ENCODE measurements around the gene DUS2. TPM values are rescaled to one million over a fixed set of nuclear protein-coding genes. Genes with fewer than 3 reads are reported as not detected.
"Not testable (repeated sequence)": the region's sequence is repeated elsewhere in the genome, so short reads cannot be mapped to it uniquely, and the experiment has no call there.

Gene DUS2
- total RNA-seq, 4 donors from 2014 or later: 10.0 to 14.1 (median 12.9) TPM

DNA sequence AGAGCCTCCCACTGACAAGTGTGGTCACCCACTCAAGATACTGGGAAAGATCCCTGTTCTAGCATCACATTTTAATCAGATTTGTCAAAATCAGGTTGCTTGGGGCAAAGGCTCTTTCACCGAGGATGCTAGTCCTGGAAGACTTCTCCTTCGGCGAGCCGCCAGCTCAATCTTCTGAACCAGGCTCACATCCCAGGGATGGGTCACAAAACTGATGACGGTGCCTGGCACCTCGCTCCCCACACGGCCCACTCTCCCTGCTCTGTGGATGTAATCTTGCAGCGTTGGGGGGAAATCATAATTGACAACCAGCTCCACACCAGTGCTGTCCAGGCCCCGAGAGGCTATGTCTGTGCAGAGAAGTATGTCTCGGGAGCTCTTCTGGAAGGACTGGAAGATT lies 1.6 kb upstream of the DUS2 start:
- intact Hi-C loops (cut with DNase I): no loop called here
- H3K9me3 ChIP-seq: no peaks in the 10 kb centered on the region
- no peak overlapping the region for H3K4me3 ChIP-seq (replicated peaks in 1 of 3)
- WGBS, 2 donors: 93 to 95% methylated on average over 6 to 10 of the region's 10 CpGs
- H3K4me1 ChIP-seq: peaks cover 17 to 23% of the 10 kb centered on the region in 2 donors
- H3K27ac ChIP-seq: no peak overlapping the region
- no peak for TF ChIP-seq POLR2A (IDR thresholded peaks at IDR 0.05)
- TF ChIP-seq, protein P1, sequence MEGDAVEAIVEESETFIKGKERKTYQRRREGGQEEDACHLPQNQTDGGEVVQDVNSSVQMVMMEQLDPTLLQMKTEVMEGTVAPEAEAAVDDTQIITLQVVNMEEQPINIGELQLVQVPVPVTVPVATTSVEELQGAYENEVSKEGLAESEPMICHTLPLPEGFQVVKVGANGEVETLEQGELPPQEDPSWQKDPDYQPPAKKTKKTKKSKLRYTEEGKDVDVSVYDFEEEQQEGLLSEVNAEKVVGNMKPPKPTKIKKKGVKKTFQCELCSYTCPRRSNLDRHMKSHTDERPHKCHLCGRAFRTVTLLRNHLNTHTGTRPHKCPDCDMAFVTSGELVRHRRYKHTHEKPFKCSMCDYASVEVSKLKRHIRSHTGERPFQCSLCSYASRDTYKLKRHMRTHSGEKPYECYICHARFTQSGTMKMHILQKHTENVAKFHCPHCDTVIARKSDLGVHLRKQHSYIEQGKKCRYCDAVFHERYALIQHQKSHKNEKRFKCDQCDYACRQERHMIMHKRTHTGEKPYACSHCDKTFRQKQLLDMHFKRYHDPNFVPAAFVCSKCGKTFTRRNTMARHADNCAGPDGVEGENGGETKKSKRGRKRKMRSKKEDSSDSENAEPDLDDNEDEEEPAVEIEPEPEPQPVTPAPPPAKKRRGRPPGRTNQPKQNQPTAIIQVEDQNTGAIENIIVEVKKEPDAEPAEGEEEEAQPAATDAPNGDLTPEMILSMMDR (IDR thresholded peaks at IDR 0.05): no peak
- H3K36me3 ChIP-seq: peaks cover 0 to 6% of the 10 kb centered on the region in 2 donors
- no peak for DNase-seq
- H3K27me3 ChIP-seq: no peaks in the 10 kb centered on the region

DNA sequence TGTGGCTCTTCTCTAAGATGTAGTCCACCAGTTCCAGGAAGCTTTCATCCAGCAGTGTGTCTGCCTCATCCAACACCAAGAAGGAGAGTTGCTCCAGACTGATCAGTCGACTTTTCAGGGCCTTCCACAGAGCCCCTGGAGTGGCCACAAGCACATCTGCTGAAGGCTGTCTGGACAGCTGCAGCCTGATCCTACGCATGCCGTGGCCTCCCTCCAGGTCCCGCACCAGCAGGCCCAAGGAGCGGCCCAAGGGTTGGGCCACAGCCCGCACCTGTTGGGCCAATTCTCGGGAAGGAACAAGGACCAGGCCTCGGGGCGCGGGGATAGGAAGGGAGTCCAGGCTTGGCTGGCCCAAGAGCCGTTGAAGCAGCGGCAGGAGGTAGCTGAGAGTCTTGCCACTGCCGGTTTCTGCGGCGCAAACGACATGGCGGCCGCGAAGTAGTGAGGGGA lies 781 bp upstream of the DUS2 start:
- H3K4me1 ChIP-seq: peaks cover 17 to 23% of the 10 kb centered on the region in 2 donors
- WGBS, 2 donors: 0 to 16% methylated on average over 1 to 12 of the region's 19 CpGs
- no peaks in the 10 kb centered on the region for H3K27me3 ChIP-seq
- intact Hi-C loops (cut with DNase I): no loop called here
- no peak for DNase-seq
- H3K9me3 ChIP-seq: no peaks in the 10 kb centered on the region
- TF ChIP-seq, protein P1 (IDR thresholded peaks at IDR 0.05): no peak
- TF ChIP-seq POLR2A (IDR thresholded peaks at IDR 0.05): no peak
- H3K27ac ChIP-seq: peak overlapping the region in 2 of 3 donors; percentile 60 to 93
- H3K36me3 ChIP-seq: peaks cover 0 to 6% of the 10 kb centered on the region in 2 donors
- peak overlapping the region; percentile 64 to 75 (median 70) for H3K4me3 ChIP-seq (replicated peaks in 1 of 3)

DNA sequence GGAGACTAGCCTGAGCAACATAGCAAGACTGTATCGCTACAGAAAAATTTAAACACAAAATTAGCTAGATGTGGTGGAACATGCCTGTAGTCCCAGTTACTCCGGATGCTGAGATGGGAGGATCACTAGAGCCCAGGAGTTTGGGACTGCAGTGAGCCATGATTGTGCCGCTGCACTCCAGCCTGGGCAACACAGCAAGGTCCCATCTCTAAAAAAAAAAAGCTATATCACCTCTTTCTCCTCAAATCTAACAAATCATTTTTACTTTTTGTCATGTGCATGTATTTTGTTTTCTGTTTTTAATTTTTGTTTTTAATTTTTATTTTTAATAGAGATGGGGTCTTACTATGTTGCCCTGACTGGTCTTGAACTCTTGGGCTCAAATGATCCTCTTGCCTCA lies 5.9 kb downstream of the DUS2 start:
- WGBS, 2 donors: 96 to 99% methylated on average over 3 of the region's 3 CpGs
- no peak overlapping the region for H3K4me3 ChIP-seq (replicated peaks in 1 of 3)
- H3K9me3 ChIP-seq: no peaks in the 10 kb centered on the region
- no peaks in the 10 kb centered on the region for H3K36me3 ChIP-seq
- intact Hi-C loops (cut with DNase I): no loop called here
- no peak overlapping the region for H3K27ac ChIP-seq
- no peaks in the 10 kb centered on the region for H3K27me3 ChIP-seq
- TF ChIP-seq POLR2A (IDR thresholded peaks at IDR 0.05): no peak
- TF ChIP-seq, protein P1 (IDR thresholded peaks at IDR 0.05): no peak
- peaks cover 12 to 20% of the 10 kb centered on the region in 2 donors for H3K4me1 ChIP-seq
- DNase-seq: no peak

DNA sequence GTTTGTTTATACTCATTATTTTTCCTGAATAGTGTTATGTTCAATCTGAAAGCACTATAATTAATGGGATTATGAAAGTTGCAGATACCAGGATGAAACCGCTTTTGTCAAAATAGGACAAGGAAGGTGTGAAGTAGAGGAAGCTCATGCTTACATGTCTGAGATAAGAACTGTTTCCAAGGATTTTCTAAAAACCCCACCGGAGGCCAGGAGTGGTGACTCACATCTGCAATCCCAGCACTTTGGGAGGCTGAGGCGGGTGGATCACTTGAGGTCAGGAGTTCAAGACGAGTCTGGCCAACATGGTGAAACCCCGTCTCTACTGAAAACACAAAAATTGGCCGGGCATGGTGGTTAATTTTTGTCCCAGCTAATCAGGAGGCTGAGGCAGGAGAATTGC lies 7.0 kb downstream of the DUS2 start:
- H3K27ac ChIP-seq; H3K36me3 ChIP-seq; H3K27me3 ChIP-seq; DNase-seq; intact Hi-C loops (cut with DNase I); H3K9me3 ChIP-seq; H3K4me3 ChIP-seq (replicated peaks in 1 of 3): not testable (repeated sequence)
- WGBS, 2 donors: 78 to 82% methylated on average over 6 of the region's 6 CpGs
- H3K4me1 ChIP-seq: peaks cover 9 to 18% of the 10 kb centered on the region in 2 donors

DNA sequence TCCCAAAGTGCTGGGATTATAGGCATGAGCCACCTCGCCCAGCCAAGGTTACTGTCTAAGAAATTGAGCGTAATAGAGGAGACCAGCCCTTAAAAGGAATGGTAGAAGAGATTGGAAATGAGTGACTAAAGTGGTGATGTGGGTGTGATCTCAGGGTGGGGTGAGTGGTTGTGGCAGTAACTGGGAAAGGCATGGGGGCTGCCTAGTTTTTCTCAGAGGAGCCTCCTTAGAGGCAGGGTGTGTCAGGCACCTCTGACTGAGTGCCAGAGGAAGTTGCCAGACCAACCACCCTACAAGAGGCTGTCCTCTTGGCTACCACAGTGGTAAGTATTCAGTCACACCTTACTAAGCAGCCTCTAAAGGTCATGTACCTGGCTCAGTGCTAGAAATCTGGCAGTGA lies 8.9 kb downstream of the DUS2 start:
- DNase-seq: peak; percentile 70 to 72
- TF ChIP-seq, protein P1 (IDR thresholded peaks at IDR 0.05): no peak
- no peak for TF ChIP-seq POLR2A (IDR thresholded peaks at IDR 0.05)
- Histone ChIP-seq H3K36me3 (no peaks in the 10 kb centered on the region), H3K4me1 (peaks cover 9 to 18% of the 10 kb centered on the region in 2 donors), H3K4me3 (replicated peaks in 1 of 3) (no peak overlapping the region), H3K27me3 (no peaks in the 10 kb centered on the region), H3K9me3 (no peaks in the 10 kb centered on the region), H3K27ac (peak overlapping the region in 2 of 3 donors; percentile 65 to 83)
- 87 to 94% methylated on average over 2 of the region's 2 CpGs for WGBS, 2 donors
- intact Hi-C loops (cut with DNase I): no loop called here
